ENCODE measurements around the gene FRMPD4.

FRMPD4 gene

DNA sequence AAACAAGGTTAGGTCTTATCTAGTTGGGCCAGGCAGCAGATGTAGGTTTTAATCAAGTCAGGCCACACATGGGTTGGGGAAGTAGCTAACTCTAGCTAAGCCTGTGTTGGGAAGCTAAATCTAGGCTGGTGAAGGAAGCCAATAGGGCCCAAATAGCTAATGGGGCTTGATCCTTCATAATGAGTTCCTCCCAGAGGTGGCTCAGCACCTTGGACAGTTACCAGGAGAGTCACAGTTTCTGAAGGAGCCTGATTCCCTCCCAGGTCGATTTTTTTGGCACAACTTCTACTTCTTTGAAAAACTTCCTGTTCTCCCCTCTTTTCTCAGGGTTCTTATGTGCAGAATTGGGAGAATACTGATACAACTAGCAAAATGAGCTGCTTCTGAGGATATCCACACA lies 410.5 kb downstream of the FRMPD4 start:
- DNase-seq, result peak; percentile 37

DNA sequence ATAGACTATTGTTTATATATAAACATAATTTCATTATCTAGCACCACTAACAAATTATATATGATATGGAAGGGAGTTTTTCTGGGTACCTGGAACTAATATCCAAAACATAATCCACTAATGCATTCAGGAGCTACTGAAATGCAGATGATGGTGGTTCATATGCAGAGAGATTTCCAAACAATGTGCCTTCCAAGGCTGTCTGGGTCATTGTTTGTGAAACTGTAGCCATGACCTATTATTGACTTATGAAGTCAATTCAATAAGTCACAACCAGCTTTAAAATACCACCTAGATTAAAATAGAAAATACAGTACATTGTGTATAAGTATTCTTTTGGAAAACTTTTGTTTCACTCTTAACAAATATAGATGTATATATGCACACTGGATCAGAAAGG lies 415.9 kb downstream of the FRMPD4 start:
- DNase-seq, result no peak

DNA sequence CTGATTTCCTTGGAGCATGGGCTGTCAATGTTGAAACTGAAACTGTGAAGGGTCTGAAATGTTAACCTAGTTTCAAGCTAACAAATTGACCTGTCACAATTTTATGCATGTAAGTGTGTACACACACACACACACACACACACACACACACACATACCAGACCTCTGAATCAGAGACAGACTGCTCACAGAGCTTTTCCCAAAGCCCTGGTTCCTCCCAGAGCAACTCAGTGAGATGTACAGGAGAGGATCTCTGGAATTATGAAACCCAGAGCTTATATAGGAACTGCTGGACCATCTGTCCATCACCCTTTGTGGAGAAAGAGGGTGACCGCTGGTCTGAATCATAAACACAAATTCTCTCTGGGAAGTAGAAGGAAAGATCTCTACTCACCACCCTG lies 424.8 kb downstream of the FRMPD4 start:
- peak; percentile 36 for DNase-seq

DNA sequence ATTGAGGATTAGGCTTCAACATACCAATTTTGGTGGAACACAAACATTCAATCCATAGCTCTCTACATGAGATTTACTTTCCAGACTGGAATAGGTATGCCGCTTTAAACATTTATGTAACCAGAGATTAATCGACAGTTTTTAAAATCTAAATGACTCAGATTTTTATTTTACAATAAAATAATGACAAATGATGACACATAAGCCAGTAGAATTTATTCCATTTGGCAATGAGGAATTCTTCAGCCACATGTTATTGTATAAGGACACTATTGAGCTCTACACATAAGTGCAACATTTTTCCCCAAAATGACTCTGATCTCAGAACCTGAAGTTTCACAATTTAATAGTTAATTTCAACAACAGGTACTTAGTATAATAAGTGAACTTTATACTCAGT lies 425.9 kb downstream of the FRMPD4 start:
- DNase-seq, result no peak

DNA sequence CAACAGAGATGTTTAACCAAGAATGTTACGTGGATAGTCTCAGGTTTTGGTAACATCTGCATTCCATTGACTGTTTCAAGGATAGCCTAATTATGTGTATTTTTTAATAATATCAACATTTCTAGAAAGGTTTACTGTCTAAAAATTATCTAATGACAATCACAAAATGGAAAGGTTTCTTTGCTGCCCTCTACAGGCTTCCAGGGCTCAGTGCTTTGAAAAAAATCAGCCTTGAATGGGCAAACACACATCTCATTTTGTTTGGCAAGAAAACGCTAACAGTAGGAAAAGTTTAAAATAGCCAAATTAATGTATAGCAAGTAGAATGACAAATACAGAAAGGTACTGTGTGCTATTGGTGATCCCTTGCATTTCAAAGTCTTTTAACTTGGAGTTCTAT lies 429.6 kb downstream of the FRMPD4 start:
- DNase-seq, result peak; percentile 8

DNA sequence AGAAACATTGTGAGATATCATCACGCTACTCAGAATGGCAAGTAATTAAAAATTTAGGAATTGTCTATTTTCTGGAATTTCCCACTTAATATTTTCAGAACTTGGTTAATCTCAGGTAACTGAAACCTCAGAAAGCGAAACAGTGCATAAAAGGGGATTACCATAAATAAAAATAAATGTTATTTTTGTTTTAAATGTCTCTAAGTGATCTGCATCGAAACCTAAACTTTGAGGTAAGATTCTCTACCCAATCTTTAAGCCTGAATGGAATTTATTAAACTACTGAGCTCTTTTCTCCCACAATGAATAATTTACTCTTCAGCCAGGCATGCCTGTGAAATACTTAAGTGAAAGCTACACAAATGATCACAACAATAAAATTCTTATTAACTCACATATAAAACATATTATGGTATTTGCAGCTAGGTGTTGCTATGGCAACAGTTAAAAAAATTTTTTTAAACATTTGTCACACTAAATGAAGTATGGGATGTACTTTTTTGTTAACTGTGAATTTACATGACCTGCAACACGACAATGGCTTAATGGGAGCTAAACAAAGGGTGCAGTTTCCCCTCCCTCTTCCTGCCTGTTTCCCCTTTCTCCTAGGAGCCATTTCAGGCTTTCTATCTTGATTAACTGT lies 432.7 kb downstream of the FRMPD4 start:
- no peak for DNase-seq

DNA sequence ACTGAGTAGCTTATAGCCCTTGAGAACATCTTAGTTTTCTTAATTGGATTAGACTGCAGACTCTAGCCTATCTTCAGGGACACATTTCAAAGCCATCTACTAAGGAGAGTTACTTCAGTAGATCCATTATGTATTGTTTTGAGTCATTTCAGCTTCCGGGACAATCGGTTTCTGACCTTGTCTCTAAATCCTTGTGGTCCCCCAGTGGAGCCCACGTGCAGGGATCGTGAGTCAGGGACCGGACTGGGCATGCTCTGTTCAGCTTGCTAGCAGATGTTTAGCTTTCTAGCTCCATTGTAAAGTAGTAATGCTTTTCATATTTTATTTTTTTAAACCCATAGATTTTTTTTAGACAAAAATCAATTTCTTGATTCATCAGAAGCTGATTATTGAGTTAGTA lies 441.0 kb downstream of the FRMPD4 start:
- DNase-seq, result no peak

DNA sequence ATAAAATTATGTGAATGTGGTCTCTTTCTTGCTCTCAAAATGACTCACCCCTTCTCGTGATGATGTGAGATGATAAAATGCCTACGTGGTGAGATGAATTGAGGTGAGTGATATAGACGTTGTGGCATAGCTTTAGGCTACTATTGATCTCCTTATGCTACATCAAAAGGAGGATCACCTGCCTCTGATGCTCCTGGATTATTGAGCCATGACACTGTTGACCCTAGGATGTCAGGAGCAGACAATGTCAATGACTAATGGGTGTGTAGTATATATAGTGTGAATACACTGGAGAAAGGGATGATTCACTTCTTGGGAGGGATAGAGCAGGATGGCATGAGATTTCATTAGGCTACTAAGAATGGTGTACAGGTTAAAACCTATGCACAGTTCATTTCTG lies 442.3 kb downstream of the FRMPD4 start:
- DNase-seq, result no peak

DNA sequence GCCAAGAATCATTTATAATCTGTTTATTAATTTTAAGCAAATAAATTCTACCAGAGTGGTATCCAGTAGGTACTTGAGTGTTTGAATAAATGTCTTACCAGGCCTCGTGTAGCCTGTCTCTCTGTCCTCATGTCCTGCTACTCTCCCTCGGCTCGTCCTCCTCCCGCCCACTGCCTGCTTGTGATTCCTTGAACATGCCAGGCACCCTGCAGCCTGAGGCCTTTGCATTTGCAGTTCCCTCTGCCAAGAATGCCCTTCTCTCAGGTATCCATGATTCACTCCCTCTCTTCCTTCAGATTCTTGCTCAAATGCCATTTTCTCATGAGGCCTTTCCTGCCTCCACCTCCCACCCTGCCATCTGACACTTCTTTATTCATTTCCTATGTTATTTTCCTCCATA lies 443.3 kb downstream of the FRMPD4 start:
- no peak for DNase-seq

DNA sequence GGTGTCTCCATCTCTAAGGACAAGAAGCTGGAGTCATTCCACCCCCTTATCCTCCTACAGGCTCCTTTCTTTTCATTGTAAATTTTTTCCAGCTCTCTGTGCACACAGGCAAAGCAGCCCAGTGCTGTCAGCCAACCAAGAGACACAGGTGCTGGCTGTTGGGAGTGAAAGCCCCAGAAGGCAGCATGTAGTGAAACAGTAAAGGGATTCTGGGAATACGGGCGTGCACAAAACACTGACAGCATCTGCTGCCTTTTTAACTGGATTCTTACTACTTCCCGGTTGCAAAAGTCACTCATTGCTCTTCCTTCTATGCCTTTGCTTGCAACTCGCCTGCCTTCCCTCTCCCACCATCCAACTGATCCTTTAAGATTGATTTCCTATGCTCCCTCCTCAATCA lies 444.4 kb downstream of the FRMPD4 start:
- DNase-seq, result no peak

DNA sequence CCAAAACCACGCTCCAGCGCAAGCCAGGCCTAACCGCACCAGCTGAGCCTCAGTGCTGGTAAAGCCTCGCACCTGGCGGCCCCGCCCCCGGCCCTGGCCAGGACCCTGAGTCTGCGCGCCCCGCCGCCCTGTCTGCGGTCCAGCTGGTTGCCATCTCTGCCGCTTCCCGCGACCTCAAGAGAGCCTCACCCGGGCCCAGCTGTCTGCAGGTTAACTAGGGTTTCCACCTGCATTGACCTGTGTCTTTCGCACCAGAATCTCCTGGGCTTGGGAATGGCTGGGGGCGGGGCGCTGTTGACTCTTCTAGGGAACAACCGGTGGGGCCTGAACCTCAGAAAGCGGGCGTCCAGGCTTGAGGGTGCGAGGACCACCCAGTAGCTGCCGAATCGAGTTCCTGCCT lies 445.3 kb downstream of the FRMPD4 start:
- DNase-seq, result no peak

DNA sequence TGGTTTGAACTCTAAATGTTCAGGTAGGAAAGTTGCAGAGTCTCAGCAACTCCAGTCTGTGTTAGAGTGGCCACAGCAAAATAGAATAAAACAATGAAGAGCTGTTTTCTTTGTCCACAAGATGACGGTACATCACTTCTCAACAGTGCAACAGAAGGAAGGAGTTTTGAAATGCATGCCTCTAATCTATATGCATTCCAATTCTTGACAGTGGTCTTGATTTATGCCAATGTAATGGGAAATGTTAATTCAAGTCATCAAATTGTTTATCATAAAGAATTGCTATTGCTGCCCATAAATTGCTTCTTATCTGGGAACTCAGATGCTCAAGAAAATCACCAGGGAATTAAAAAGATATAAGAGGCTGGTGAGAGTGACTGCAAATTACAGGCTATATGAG lies 457.4 kb downstream of the FRMPD4 start:
- DNase-seq, result no peak

DNA sequence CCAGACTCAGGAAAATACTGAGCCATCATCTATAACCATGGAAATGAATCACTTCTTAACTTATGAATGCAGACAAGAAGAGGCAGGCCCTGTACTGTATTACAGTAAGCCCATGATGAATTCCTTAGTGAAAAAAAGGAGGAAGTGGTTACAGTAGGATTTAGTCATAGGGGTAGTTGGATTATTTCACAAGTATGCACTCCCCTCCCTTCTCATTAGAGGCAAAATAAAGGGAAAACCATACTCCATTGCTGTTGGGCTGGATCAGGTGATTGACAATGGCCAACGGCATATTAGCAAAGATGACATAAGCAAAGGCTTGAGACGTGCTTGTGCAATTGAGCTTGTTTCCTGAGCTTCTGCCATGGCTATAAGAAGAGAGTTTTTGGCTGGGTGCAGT lies 471.8 kb downstream of the FRMPD4 start:
- DNase-seq, result peak; percentile 79

DNA sequence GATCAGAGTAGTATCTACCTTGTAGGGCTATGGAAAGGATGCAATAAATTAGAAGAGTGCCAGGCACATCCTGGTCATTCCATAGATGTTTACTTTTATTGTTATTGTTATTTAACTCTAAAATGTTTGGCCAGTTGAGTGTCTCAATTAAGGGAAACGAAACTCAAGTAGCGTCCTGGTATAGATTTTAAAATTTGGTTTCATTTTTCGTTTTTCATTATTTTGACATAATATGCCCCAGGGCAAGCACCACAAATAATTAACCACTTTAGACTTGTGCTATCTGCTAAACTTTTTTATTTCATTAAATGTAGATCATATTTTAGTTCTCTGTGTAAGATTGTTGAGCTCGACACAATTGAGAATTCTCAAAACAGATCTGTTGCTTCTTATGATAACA lies 473.2 kb downstream of the FRMPD4 start:
- no peak for DNase-seq

DNA sequence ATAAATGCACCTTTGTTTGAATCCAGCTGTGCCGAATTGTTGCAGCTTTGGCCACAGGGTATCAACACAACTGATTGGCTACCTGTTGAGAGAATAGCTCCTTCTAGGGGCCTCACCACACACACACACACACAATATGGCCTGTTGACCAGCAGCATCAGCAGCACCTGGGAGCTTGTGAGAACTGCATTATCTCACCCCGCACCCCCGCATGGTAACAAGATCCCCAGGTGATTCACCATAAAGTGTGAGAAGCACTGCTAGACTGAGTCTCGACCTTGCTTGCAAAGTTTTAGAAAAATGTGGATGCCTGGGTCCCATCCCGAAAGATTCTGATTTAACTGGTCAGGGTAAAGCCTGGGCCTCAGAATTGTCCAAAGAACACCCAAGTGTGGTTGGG lies 476.0 kb downstream of the FRMPD4 start:
- no peak for DNase-seq

DNA sequence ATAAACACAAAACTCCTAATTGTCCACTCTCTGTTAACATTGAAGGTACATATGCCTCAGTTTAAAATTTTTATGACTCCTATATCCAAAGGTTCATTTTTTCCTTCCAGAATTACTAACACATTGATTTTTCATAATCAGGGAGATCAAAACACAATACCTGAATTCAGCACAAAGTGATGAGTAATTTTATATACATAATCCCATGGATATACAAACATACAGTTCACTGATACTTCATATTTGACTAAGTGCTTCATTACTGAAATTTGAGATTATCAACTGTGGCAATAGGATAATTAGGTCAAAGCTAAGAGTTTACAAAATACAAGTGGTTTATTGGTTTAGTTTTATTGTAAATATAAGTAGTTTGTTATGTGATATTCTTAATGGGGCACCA lies 476.8 kb downstream of the FRMPD4 start:
- no peak for DNase-seq

DNA sequence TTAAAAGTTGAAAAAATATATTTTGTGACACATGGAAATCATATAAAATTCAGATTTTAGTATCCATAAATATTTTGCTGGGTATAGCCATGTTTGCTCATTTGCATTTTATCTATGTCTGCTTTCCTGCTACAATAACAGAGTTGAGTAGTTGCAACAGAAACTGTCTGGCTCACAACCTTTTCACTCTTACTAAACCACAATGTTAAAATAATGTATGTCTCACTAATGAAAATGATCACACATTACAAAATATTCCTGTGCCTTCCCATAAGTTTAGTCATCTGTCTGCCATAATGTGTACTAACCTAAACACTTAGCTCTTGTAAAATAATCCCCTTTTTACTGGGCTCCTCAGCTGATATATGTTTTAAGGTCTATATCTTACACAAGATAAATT lies 479.0 kb downstream of the FRMPD4 start:
- no peak for DNase-seq

DNA sequence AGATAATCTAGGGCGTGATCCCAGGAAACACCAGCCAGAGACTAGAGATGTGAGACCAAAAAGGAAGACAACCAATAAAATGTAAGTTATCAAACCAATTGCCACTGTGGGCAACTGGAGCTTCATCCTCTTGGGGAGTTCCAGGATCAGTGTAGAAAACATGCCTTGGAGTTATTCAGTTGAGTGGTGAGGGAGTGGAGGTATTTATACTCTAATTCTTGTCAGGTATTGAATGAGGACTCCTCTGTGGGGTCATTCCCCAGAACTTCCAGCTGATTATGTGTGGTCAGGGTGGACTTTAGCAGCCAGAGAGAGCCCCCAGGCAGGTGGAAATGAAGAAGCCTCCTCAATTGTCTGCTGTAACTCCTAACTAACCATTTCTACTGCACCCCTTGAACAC lies 509.0 kb downstream of the FRMPD4 start:
- no peak for DNase-seq

DNA sequence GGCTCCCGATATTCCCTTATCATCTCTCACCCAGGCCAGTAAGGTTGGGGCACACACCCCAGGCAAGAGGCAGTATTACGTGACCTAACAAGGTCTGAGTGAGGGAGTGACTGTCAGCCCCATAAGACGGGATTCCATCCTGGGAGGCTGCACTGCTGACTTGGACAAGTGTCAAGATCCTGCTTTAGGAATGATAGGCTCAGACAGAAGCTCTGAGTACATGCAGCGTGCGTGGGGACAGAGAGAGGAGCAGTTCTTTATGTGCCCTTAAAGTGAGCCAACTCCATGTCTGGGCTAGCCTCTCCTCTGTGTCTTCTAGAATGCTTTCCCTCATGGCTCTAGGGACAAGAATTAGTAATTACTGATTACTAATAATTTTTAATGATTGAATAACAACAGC lies 510.7 kb downstream of the FRMPD4 start:
- DNase-seq, result no peak

DNA sequence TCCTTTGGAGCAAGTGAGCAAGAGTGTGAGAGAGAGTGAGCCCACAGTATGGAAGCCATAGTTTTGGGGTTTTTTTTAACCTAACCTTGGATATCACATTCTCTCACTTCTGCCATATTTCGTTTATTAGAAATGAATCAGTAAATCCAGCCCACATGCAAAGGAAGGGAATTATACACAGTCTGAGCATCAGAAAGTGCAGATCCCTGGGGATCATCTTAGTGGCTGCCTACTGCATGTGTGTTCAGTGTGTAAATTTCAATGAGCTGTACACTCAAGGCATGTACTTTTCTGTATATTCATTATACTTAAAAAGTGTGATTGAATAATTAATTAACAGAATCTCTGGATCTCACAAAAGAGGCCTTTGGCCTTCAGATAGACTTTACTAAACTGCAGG lies 519.2 kb downstream of the FRMPD4 start:
- no peak for DNase-seq

DNA sequence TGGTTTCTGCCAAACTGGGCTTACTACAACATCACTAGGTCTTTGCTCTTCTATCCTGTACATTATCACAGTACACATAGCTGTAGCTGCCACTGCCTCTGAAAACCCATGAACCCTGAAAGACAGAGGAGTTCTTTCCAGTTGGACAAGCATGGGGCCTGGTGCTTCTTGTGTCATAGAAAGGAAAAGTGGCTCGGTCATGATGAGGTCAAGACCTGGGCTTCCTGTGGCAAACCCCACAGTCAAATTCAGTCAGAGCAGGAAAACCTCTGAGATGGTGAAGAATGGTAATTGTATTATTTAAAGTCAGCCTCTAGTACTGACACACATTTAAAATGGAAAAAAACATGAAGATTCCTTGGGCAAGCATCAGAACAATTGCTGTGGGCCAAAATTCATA lies 519.6 kb downstream of the FRMPD4 start:
- DNase-seq, result no peak

DNA sequence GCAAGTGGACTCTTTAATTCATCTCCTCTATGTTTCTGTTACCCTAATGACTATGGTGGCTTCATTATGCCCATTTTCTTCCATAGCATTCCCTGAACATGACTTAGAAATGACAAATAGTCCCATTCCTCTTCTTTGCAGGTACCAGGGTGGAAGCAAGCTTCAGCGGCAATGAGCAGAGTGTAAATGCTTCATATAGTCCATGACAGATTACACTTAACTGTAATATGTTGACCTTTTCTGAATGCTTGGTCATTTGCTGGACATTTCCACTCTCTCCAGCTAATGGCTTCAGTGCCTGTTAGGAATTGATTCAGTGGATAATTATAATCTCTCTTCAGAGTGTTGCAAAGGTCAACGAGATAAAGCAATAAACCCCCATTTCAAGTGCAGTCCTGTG lies 523.2 kb downstream of the FRMPD4 start:
- no peak for DNase-seq

DNA sequence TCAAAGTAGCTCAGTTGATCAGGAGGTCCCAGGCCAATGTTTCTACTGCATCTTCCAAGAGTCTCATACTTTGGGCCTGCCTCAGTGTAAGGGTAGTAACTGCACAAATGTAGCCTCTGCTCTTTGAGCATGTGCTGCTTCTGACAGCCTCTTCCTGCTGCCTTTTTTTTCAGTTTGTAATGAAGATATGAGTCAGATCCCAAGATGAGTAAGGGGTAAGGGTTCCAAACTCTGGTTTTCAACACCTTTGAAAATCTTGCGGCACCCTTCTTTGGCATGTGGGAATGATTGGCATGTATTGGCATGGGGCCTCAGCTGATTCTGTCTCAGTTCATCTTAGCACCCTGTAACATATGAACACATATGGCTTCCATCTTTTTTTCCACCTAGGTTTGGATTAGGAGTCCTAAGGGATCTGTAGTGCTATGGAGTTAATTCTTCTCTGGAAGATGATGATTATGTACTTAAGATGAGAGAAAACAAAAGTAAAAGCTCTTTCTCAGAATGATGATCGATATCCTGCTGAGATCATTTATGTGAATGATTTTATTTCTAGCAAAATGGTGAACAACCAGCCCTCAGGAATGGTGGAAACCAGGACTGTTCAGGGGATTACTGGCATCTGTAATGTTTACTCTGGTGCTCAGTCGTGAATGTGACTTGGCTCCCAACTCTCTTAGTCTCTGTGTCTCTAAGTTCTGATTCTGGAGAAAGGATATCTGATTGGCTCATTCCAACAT lies 534.3 kb downstream of the FRMPD4 start:
- no peak for DNase-seq

DNA sequence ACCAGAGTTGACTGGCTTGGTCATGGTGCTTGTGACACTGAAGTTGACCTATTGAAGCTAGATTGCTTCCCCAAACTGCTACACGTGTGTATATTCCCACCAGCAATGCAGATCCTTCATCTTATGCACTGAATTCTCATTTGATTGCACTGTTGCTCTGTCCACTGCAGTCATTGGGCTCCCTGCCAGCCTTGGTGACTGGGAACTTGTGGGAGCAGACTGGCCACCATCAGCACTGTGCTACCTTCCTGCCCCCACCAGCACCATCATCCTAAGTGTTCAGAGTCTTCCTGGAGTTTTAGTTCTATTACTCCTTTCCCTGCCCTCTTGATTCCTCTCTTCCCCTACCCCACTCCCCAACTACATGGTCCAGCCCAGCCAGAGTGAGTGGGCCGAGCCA lies 535.2 kb downstream of the FRMPD4 start:
- no peak for DNase-seq

DNA sequence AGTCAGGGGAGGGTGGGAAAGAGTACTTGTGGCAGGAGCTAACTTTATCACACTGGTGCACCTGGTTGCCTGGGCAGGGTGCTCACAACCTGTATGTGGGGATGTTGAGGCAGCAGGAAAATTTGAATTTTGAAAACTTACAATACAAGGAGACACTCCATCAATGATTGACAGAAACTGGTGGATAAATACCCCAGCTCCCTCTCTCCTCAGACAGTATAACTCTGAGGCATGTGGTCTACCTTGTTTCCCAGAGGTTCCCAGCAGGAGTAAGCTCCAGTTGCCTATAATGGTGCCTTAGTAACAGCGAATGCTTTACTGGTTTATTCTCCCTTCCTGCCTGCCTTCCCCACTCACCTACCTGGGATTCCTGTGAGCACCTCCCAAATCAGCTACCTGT lies 541.2 kb downstream of the FRMPD4 start:
- DNase-seq, result no peak

Measured in fibroblast of skin of back (primary cell).